Suppressor macrophage (primary cell): Measurements from ENCODE around the gene MUC2.
"Not testable (repeated sequence)": the region's sequence is repeated elsewhere in the genome, so short reads cannot be mapped to it uniquely, and the experiment has no call there.

Source experiments
- DNase-seq, 4 experiments: peaks; one replicate each; pipeline ENCODE4 v3.0.0-alpha.2; 2020 to 2022

Gene MUC2

GRCh38 chr11:1108246-1108900, 33.7 kb downstream of the MUC2 start:
- no peak for DNase-seq

GRCh38 chr11:1109101-1109917, 34.6 kb downstream of the MUC2 start:
- DNase-seq = no peak

- no peak for DNase-seq
These were observed 35.4 kb downstream of the MUC2 start for GRCh38 chr11:1109918-1110705.

GRCh38 chr11:1111545-1112212, 37.0 kb downstream of the MUC2 start:
- no peak for DNase-seq

- DNase-seq = no peak
These were observed 37.9 kb downstream of the MUC2 start for GRCh38 chr11:1112351-1113191.

- no peak for DNase-seq
These were observed 38.9 kb downstream of the MUC2 start for GRCh38 chr11:1113405-1114201.

- DNase-seq = not testable (repeated sequence)
These were observed 40.6 kb downstream of the MUC2 start for GRCh38 chr11:1115292-1115691.

- no peak for DNase-seq
These were observed 41.4 kb downstream of the MUC2 start for GRCh38 chr11:1116104-1116503.

GRCh38 chr11:1116666-1117390, 42.2 kb downstream of the MUC2 start:
- DNase-seq = no peak

- no peak for DNase-seq
These were observed 43.3 kb downstream of the MUC2 start for GRCh38 chr11:1117992-1118391.

GRCh38 chr11:1118755-1119603, 44.3 kb downstream of the MUC2 start:
- no peak for DNase-seq

GRCh38 chr11:1119604-1120146, 45.0 kb downstream of the MUC2 start:
- no peak for DNase-seq

- DNase-seq = no peak
These were observed 46.1 kb downstream of the MUC2 start for GRCh38 chr11:1120532-1121330.

GRCh38 chr11:1121331-1121812, 46.7 kb downstream of the MUC2 start:
- DNase-seq = no peak

- no peak for DNase-seq
These were observed 47.4 kb downstream of the MUC2 start for GRCh38 chr11:1121813-1122663.

- no peak for DNase-seq
These were observed 48.0 kb downstream of the MUC2 start for GRCh38 chr11:1122664-1123002.

- DNase-seq = no peak
These were observed 49.3 kb downstream of the MUC2 start for GRCh38 chr11:1123970-1124369.
